ES-I3 (cell line): ENCODE measurements around the gene WDR35.

ENCODE experiments used
- H3K36me3 ChIP-seq: 2 replicates; pipeline ENCODE4 v1.6.1; 2013; ENCODE audit warnings: mild to moderate bottlenecking, low read length, control low read depth, moderate library complexity; ENCODE audit not compliant: insufficient read depth
- H3K4me1 ChIP-seq: 2 replicates; pipeline ENCODE4 v1.6.1; 2013; ENCODE audit warnings: mild to moderate bottlenecking, control low read depth, low read length; ENCODE audit not compliant: insufficient read depth
- H3K9ac ChIP-seq: 2 replicates; pipeline ENCODE4 v1.6.1; 2013; ENCODE audit warnings: low read depth, mild to moderate bottlenecking, low read length, moderate library complexity
- H3K9me3 ChIP-seq: 2 replicates; pipeline ENCODE4 v1.6.1; 2013; ENCODE audit warnings: mild to moderate bottlenecking, low read length, moderate library complexity; ENCODE audit not compliant: control insufficient read depth, insufficient read depth

The WDR35 gene

DNA sequence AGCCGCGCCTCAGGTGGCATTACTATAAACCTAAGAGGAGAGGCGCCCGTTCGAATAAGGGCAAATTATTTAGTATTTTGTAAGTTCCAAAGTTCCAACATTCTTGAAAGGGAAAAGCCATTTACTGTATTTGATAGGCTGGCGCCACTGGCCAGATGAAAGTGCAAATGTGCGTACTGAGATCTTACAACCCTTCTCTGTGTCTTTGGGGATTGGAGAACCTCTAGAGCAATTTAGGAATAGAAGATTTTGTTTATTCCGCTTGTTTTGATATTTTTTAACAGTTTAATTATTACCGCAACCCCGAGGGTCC lies 467 bp upstream of the WDR35 start:
- Histone ChIP-seq H3K9me3 (no peaks in the 10 kb centered on the region), H3K36me3 (no peaks in the 10 kb centered on the region), H3K9ac (peak overlapping the region; percentile 64), H3K4me1 (peaks cover 7% of the 10 kb centered on the region; the same call in 1 of the 2 replicates)

DNA sequence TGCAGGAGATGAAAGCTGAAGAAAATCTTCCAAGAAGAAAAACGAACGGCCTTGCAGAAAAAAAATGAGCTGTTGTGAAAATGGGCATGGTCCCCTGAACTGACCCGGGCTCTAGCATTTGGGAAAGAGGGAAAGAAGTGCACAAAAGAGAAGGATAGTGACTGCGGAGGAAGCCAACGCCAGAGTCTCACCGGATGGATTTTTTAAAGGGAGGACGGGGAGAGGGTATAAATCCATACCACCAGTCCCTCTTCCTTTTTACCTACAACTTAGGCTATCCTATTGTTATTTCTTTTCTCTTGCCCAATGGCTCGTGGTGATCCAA lies 601 bp downstream of the WDR35 start:
- H3K9me3 ChIP-seq, result no peaks in the 10 kb centered on the region
- peak overlapping the region; percentile 64 for H3K9ac ChIP-seq
- H3K4me1 ChIP-seq, result peaks cover 7% of the 10 kb centered on the region; the same call in 1 of the 2 replicates

DNA sequence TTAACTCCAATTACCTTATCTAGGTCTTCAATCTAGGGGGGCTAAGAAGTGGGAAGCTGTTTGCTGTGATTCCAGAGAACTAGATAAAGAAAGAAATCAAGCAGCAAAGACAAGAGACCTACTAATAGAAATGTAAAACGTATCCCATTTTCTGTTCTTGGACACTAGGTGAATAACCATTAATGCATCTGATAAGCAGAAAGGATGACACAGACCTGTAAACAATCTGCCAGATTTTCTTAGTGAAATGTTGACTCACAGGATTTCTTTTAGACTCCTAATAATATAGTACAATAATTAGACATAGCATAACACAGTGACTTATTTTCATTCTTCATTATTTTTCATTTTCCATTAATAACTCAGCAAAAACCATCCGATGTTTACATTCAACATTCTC lies 1.3 kb downstream of the WDR35 start:
- no peak overlapping the region; the same call in 1 of the 2 replicates for H3K9ac ChIP-seq
- no peaks in the 10 kb centered on the region for H3K9me3 ChIP-seq

More for the DNA sequence above, 601 bp downstream of the WDR35 start:
- no peaks in the 10 kb centered on the region for H3K36me3 ChIP-seq

DNA sequence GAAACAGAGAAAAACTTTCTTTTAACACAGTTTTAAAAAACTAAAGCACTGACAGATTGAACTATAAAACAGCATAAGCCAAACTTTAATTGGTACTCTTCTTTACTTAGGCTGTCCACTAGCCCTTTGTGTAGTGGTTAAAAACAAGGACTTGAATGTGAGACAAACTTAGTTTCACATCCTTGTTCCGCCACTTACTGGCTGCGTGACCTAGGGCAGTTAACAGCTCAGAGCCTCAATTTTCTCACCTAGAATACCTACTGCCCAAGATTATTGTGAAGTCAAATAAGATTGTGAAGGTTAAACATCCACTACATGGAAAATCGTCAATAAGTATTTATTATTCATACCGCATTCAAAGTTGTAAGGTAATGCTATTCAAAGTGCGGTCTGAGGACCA lies 2.0 kb downstream of the WDR35 start:
- Histone ChIP-seq H3K36me3 (no peaks in the 10 kb centered on the region), H3K9me3 (no peaks in the 10 kb centered on the region), H3K9ac (no peak overlapping the region), H3K4me1 (peaks cover 7% of the 10 kb centered on the region; the same call in 1 of the 2 replicates)

More for the DNA sequence above, 1.3 kb downstream of the WDR35 start:
- Histone ChIP-seq H3K36me3 (no peaks in the 10 kb centered on the region), H3K4me1 (peaks cover 7% of the 10 kb centered on the region; the same call in 1 of the 2 replicates)

DNA sequence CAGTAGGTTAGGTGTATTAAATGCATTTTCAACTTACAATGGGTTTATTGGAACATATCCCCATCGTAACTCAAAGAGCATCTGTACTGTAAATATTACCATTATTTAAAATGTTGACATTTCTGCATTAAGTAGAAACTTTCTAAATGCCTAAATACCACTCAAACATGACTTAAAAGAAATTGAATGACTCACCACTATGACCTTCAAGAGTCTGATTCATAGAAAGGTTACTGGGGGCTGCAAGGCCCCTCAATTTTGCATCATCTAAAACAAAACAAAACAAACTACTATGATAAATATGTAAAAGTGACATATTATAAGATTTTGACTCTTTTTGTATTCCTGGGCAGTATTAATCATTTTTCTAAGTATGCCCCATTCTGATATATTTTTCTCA lies 7.6 kb downstream of the WDR35 start:
- Histone ChIP-seq H3K36me3 (peaks cover 5% of the 10 kb centered on the region; the same call in 1 of the 2 replicates), H3K9me3 (no peaks in the 10 kb centered on the region), H3K4me1 (no peaks in the 10 kb centered on the region), H3K9ac (no peak overlapping the region)

DNA sequence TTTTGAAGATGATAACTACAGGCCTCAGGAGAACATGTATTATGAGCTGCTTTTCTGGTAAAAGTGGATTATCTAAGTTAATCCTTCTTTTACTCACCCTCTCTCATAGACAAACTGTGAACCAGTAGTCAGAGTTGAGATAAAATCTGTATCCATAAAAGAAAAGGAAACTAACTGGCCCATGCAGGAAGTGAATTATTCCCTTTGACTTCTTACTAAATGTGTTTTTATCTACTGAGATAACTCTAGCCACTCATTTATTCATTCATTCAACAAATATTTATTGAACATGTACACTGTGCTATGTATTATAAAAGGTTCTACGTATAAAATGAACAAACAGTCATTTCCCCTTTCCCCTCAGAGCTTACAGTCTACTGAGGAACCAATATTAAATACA lies 10.0 kb downstream of the WDR35 start:
- no peaks in the 10 kb centered on the region for H3K9me3 ChIP-seq
- H3K36me3 ChIP-seq, result peaks cover 5% of the 10 kb centered on the region; the same call in 1 of the 2 replicates
- H3K9ac ChIP-seq, result no peak overlapping the region
- H3K4me1 ChIP-seq, result no peaks in the 10 kb centered on the region

DNA sequence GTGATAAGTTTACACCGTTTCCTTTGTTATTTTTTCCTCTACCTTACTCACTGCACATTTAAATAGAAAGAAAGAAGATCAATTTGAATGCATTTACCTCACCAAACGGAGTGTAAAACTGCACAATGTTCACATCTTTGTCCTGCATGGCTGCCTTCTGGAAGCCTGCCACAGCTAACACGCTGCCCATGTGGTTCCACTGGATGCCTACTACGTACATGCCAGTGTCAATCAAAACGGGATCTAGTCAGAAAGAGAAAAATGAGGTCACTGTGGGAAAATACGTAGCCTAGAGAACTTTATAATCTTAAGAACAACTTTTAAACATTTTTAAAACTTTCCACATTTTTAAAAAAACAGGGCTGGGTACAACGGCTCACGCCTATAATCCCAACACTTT lies 16.4 kb downstream of the WDR35 start:
- no peaks in the 10 kb centered on the region for H3K9me3 ChIP-seq
- H3K4me1 ChIP-seq, result no peaks in the 10 kb centered on the region
- H3K9ac ChIP-seq, result no peak overlapping the region
- H3K36me3 ChIP-seq, result peaks cover 5% of the 10 kb centered on the region

DNA sequence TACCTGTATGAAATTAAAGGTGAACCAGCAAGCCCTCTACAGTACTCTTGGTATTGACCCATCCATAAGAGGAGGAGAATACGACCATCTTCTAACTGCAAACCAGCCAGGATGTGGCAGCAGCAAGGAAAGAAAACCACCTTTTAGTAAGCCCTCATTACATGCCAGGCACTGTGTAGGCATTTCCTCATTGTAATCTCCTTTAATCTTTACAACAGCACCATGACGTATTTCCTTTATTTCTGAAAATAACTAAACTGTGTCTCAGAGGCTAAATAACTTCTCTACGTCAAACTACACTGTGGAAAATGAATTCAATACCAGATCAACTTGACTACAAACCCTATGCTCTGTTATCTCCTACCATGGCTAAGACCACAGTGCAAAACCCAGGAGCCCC lies 18.2 kb downstream of the WDR35 start:
- no peaks in the 10 kb centered on the region for H3K9me3 ChIP-seq
- no peaks in the 10 kb centered on the region; the same call in 1 of the 2 replicates for H3K36me3 ChIP-seq
- no peaks in the 10 kb centered on the region for H3K4me1 ChIP-seq
- no peak overlapping the region for H3K9ac ChIP-seq

DNA sequence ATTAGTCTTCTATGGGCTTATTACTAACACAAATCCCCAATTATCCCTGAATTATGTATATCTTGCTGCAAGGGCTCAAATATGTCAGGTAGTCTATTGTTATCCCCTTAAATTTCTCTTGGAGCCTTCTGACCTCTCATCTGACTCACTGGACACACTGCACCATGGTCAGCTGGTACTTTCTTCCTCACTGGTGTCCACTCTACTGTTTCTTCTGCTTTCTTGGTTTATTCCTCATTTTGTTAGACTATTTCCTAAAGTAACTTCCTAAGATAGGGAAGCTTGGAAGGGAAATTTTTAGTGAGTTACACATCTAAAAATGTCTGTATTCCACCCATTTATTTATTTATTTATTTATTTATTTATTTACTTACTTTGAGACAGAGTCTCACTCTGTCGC lies 26.5 kb downstream of the WDR35 start:
- Histone ChIP-seq H3K9ac (no peak overlapping the region), H3K4me1 (no peaks in the 10 kb centered on the region), H3K36me3 (no peaks in the 10 kb centered on the region; the same call in 1 of the 2 replicates), H3K9me3 (no peaks in the 10 kb centered on the region)

DNA sequence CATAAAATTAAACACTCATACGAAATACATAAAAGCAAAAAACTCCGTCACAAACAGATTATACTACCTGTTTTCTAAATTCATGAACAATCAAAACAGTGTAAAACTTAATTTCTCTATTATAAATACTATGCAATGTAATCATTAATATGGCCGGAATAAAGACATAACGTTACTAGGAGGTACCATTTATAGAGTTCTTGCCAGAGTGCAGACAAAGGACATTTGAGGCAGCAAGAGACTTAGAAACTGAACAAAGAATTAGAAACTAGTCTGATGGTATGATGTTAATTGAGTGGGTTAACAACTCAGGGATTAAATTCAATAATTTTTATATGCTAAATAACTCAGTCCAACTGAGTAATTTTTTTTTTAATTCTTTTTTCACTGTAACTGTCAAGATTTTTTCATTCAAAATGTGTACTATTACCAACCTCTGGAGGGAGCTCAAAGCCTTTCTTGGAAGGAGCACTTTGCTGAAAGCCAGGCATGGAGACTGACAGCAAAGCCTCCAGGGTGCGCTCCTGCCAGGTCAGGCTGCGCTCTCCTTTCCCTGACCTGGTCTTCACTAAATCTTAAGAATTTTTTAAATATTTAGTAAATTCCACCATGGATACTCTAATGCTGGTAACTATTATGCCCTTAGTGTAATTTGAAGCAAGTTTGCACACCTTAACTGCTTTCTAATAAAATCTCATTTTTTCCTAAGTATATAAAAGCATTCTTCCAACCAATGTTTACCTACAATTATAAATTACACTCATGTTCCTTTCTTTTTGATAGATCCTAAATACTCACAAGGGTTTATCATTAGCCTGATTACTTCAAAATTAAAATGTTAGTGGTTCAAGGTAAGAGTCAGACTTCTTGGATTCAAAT lies 34.1 kb downstream of the WDR35 start:
- Histone ChIP-seq H3K9me3 (no peaks in the 10 kb centered on the region), H3K4me1 (no peaks in the 10 kb centered on the region), H3K36me3 (no peaks in the 10 kb centered on the region), H3K9ac (no peak overlapping the region)

DNA sequence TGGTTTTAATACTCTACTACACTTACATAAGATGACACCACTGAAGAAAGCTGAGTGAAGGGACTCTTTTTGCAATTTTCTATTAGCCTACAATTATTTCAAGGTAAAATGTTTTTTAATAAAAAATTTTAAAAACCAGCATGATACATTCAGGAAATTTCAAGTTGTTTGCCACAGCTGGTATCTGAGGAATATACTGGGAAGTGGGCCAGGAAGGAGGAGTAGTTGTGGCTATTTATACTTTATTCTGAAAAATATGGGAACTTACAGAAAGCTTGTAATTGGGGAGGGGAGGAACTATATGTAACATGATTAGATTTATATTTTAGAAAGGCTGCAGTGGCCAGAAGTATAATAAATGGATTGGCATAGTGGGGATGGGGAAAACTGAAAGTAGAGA lies 40.8 kb downstream of the WDR35 start:
- peaks cover 9% of the 10 kb centered on the region for H3K4me1 ChIP-seq
- no peaks in the 10 kb centered on the region for H3K36me3 ChIP-seq
- H3K9ac ChIP-seq, result no peak overlapping the region
- no peaks in the 10 kb centered on the region for H3K9me3 ChIP-seq

DNA sequence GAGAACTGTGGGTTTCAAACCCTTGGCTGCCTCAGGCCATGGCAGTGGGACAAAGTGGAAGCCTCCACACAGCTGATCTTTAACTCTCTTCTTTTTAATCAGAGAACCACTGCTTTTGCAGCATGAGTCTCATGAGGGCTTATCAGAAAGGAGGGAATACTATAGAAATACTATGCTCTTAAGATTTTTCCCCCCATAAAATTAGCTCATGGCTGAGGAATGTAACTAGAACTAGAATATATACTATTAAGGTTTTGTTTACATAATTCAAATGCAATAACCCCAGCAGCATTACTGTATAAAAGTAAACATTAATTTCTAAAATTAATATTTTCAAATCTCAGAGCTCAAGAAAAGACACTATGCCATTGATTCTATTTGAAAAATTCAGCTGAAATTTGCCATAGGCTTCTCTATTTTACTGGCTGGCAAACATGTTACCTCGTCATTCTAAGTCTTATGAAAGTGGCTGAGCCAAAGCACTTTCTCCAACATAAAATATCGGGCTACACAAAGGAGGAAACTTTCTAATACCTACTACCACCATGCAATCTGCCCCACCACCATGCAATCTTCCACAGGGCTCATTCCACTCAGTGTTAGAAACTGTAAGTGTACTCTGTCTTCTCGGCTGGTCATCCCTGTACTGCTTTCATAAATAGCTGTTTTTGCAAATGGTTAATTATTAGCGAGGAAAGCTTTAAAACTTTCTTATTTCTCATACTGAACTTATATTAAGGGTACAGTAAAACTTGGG lies 42.5 kb downstream of the WDR35 start:
- Histone ChIP-seq H3K36me3 (no peaks in the 10 kb centered on the region), H3K9me3 (no peaks in the 10 kb centered on the region), H3K9ac (no peak overlapping the region), H3K4me1 (peaks cover 20% of the 10 kb centered on the region)

DNA sequence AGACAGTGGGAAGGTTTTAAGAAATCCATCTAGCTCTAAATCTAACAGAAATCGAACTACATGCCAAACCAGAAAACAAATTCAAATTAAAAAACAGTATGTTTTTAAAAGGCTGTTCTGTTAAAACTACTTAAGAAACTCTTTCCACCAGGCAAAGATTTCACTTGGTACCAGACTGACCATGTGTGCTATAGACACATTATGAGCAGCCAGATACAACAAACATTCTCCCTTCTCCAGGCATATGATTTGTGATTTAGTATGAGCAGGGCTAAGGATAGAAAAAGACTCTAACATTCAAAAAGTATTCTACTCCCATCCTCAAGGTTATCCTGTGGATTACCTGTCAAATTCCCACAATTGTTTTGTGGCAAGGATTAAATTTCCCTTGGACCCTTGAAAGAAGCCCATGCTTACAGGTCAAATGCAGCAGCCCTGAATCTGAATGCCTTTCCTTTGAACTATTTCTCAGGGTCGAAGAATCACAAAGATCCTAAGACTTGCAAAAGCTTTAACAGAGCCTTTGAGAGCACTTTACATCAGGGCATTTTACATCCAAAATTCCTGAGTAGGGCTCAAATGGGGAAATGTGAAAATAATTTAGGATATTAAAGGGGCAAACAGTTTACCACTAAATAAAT lies 45.6 kb downstream of the WDR35 start:
- H3K4me1 ChIP-seq, result peaks cover 20% of the 10 kb centered on the region
- no peak overlapping the region for H3K9ac ChIP-seq
- H3K9me3 ChIP-seq, result no peaks in the 10 kb centered on the region
- no peaks in the 10 kb centered on the region for H3K36me3 ChIP-seq

DNA sequence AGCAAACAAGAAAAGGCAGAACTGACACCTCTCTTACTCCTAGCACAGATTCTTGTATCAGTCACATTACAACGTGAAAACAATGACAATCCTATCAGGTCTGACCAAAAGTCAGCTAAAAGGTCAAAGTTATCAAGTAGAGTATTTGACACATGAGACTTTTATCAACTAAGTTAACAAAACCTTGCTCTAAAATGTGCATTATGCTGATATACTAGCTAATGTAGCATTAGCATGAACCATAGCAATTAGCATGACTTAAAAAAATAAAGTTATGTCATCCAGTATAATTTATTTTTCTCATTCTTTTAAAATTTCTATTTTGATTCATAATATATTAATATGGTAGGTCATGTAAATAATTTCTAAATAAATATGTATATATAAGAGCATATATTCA lies 46.7 kb downstream of the WDR35 start:
- peaks cover 20% of the 10 kb centered on the region for H3K4me1 ChIP-seq
- no peak overlapping the region for H3K9ac ChIP-seq
- no peaks in the 10 kb centered on the region for H3K36me3 ChIP-seq
- no peaks in the 10 kb centered on the region for H3K9me3 ChIP-seq
